Effector memory CD4-positive, alpha-beta T cell (primary cell): ENCODE data around the gene RAB11B.
A peak's percentile ranks its signal among the peaks of the same experiment; 100 is the strongest.
"Not testable (repeated sequence)": the region's sequence is repeated elsewhere in the genome, so short reads cannot be mapped to it uniquely, and the experiment has no call there.

Experiments
- DNase-seq, 3 donors: peaks; one replicate each; pipeline ENCODE4 v3.0.0-alpha.2; 2020
- H3K27ac ChIP-seq: 2 replicates; pipeline ENCODE4 v1.7.0; 2013; ENCODE audit warnings: mild to moderate bottlenecking, low read length, moderate library complexity; ENCODE audit not compliant: insufficient read depth, poor library complexity, severe bottlenecking
- H3K27me3 ChIP-seq: replicated peaks from 2 replicates; pipeline ENCODE4 v1.7.0; 2013; ENCODE audit warnings: mild to moderate bottlenecking, low read length; ENCODE audit not compliant: insufficient read depth, control insufficient read depth, poor library complexity, severe bottlenecking
- H3K36me3 ChIP-seq: 2 replicates; pipeline ENCODE4 v1.7.0; 2013; ENCODE audit warnings: mild to moderate bottlenecking, low read length, moderate library complexity; ENCODE audit not compliant: control insufficient read depth, insufficient read depth
- H3K4me1 ChIP-seq: 2 replicates; pipeline ENCODE4 v1.7.0; 2013; ENCODE audit warnings: low read length, mild to moderate bottlenecking; ENCODE audit not compliant: control insufficient read depth, insufficient read depth, poor library complexity, severe bottlenecking
- H3K4me3 ChIP-seq: 2 replicates; pipeline ENCODE4 v1.7.0; 2013; ENCODE audit warnings: low read length, low read depth, mild to moderate bottlenecking; ENCODE audit not compliant: insufficient read depth, poor library complexity, severe bottlenecking
- H3K9me3 ChIP-seq: 2 replicates; pipeline ENCODE4 v1.7.0; 2013; ENCODE audit warnings: mild to moderate bottlenecking, low read length, moderate library complexity; ENCODE audit not compliant: control insufficient read depth

RAB11B gene

GRCh38 chr19:8385566-8385965, 4.6 kb upstream of the RAB11B start:
- H3K9me3 ChIP-seq, H3K27me3 ChIP-seq, H3K27ac ChIP-seq, H3K36me3 ChIP-seq, DNase-seq, H3K4me1 ChIP-seq, H3K4me3 ChIP-seq: not testable (repeated sequence)

DNA sequence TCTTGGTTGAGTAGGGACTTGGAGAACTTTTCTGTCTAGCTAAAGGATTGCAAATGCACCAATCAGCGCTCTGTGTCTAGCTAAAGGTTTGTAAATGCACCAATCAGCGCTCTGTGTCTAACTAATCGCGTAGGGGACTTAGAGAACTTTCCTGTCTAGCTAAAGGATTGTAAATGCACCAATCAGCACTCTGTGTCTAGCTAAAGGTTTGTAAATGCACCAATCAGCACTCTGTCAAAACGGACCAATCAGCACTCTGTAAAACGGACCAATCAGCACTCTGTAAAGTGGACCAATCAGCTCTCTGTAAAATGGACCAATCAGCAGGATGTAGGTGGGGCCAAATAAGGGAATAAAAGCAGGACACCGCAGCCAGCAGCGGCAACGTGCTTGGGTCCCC, 3.7 kb upstream of the RAB11B start:
- H3K27ac ChIP-seq, H3K27me3 ChIP-seq, DNase-seq: not testable (repeated sequence)

DNA sequence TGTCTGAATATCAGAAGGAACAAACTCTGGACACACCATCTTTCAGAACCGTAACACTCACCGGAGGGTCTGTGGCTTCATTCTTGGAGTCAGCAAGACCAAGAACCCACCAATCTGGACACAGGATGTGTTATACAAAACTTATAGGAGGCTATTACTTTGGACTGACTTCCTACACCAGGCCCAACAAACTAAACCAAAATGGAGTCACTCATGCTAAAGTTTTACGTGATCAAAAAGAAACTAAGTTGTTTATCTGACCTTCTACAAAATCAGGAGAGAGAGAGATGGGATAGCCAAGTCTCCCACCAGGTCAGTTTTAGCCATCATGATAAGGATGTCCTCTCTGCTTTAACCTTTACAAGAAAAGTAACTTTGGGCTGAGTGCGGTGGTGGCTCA, 3.2 kb upstream of the RAB11B start:
- Histone ChIP-seq H3K27me3 (no peaks in the 10 kb centered on the region), H3K36me3 (no peaks in the 10 kb centered on the region), H3K27ac (no peak overlapping the region), H3K4me3 (no peak overlapping the region), H3K4me1 (peaks cover 5% of the 10 kb centered on the region), H3K9me3 (no peaks in the 10 kb centered on the region)
- DNase-seq, result no peak

More for the DNA sequence above, 3.7 kb upstream of the RAB11B start:
- not testable (repeated sequence) for H3K9me3 ChIP-seq, H3K36me3 ChIP-seq, H3K4me1 ChIP-seq, H3K4me3 ChIP-seq

DNA sequence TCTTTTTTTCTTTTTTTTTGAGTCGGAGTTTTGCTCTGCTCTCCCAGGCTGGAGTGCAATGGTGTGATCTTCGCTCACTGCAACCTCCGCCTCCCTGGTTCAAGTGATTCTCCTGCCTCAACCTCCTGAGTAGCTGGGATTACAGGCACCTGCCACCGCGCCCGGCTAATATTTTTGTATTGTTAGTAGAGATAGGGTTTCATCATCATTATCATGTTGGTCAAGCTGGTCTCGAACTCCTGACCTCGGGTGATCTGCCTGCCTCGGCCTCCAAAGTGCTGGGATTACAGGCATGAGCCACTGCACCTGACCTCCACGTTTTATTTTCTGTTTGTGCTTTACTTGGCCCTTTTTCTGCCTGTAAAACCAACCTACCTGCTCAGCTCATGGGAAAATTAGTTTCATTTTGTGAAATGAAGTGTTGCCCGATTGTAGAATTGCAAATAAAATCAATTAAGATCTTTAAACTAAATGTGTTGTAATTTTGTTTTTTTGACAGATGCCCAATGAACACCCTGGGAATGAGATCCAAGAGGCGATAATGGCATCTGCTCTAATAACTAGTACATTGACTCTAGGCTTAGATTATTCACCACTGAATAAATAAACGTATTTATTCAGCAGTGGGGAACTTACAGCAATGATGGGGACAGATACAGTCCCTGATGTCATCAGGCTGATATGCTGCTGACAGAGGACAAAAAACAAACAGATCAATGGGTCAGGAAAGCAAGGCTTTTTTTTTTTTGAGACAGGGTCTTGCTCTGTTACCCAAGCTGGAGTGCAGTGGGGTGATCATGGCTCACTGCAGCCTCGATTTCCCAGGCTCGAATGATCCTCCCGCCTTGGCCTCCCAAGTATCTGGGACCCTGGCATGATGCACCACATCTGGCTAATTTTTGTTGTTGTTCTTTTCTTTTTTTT, 2.2 kb upstream of the RAB11B start:
- peaks cover 5% of the 10 kb centered on the region for H3K4me1 ChIP-seq
- H3K36me3 ChIP-seq, result no peaks in the 10 kb centered on the region
- no peaks in the 10 kb centered on the region for H3K27me3 ChIP-seq
- H3K4me3 ChIP-seq, result no peak overlapping the region
- DNase-seq, result no peak
- H3K27ac ChIP-seq, result no peak overlapping the region
- H3K9me3 ChIP-seq, result no peaks in the 10 kb centered on the region

GRCh38 chr19:8388612-8388958, 1.6 kb upstream of the RAB11B start:
- peaks cover 5% of the 10 kb centered on the region for H3K4me1 ChIP-seq
- no peaks in the 10 kb centered on the region for H3K36me3 ChIP-seq
- no peaks in the 10 kb centered on the region for H3K9me3 ChIP-seq
- no peaks in the 10 kb centered on the region for H3K27me3 ChIP-seq
- DNase-seq, result no peak
- H3K27ac ChIP-seq, result no peak overlapping the region
- H3K4me3 ChIP-seq, result no peak overlapping the region

GRCh38 chr19:8390617-8390981, 439 bp downstream of the RAB11B start:
- peaks cover 2% of the 10 kb centered on the region for H3K36me3 ChIP-seq
- no peaks in the 10 kb centered on the region for H3K27me3 ChIP-seq
- peak overlapping the region; percentile 78 for H3K4me3 ChIP-seq
- peak overlapping the region; percentile 98 for H3K27ac ChIP-seq
- H3K9me3 ChIP-seq, result no peaks in the 10 kb centered on the region
- peak; percentile 87 to 91 (median 89) for DNase-seq
- H3K4me1 ChIP-seq, result peaks cover 5% of the 10 kb centered on the region

- H3K4me3 ChIP-seq, result no peak overlapping the region
- no peaks in the 10 kb centered on the region for H3K9me3 ChIP-seq
- peaks cover 5% of the 10 kb centered on the region for H3K36me3 ChIP-seq
- no peak overlapping the region for H3K27ac ChIP-seq
- DNase-seq, result no peak
- H3K27me3 ChIP-seq, result no peaks in the 10 kb centered on the region
- H3K4me1 ChIP-seq, result peaks cover 5% of the 10 kb centered on the region
Measured at GRCh38 chr19:8391198-8392016, 1.2 kb downstream of the RAB11B start.

DNA sequence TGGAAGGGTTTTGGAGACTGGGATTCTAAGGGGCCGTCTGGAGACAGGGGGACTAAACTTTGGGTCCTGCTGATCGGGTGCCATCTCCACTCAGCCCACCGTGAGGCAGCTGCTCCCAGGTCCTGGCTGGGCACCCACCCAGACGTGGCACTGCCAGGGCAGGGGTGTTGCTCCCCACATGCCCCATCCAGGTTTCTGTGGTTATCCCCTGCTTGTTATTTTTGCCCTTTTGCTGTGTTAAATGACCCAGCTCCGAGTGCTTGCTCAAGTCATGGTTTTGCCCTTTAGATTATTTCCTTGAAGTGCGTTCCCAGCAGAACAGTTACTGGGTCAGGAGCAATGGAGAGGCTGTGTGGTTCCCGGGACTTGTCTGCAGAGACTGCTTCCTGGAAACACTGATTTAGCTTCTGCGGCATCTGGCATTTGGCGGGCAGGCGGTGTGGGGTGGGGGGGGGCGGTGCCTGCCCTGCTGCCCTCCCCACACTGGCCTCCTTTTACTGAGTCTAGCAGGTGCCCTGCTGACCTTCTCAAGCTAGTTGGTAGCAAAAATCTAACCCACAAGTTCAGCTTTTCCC, 1.9 kb downstream of the RAB11B start:
- H3K36me3 ChIP-seq, result peaks cover 5% of the 10 kb centered on the region
- no peaks in the 10 kb centered on the region for H3K9me3 ChIP-seq
- no peak overlapping the region for H3K27ac ChIP-seq
- H3K4me1 ChIP-seq, result peaks cover 5% of the 10 kb centered on the region
- H3K4me3 ChIP-seq, result no peak overlapping the region
- H3K27me3 ChIP-seq, result no peaks in the 10 kb centered on the region
- DNase-seq, result no peak

- no peak for DNase-seq
- Histone ChIP-seq H3K4me1 (peaks cover 5% of the 10 kb centered on the region), H3K36me3 (peaks cover 5% of the 10 kb centered on the region), H3K27me3 (no peaks in the 10 kb centered on the region), H3K4me3 (no peak overlapping the region), H3K27ac (no peak overlapping the region), H3K9me3 (no peaks in the 10 kb centered on the region)
Measured at GRCh38 chr19:8393192-8393870, 3.2 kb downstream of the RAB11B start.
